GM19397 (cell line): ENCODE data around the gene CD1D.
A peak's percentile ranks its signal among the peaks of the same experiment; 100 is the strongest.
"Not testable (repeated sequence)": the region's sequence is repeated elsewhere in the genome, so short reads cannot be mapped to it uniquely, and the experiment has no call there.

ENCODE experiments used
- ATAC-seq: cut with Tn5 transposase; IDR thresholded peaks from one replicate; pipeline ENCODE4 v1.9.1; 2021; ENCODE audit warnings: mild to moderate bottlenecking, moderate library complexity; ENCODE audit not compliant: unreplicated experiment

Gene CD1D

DNA sequence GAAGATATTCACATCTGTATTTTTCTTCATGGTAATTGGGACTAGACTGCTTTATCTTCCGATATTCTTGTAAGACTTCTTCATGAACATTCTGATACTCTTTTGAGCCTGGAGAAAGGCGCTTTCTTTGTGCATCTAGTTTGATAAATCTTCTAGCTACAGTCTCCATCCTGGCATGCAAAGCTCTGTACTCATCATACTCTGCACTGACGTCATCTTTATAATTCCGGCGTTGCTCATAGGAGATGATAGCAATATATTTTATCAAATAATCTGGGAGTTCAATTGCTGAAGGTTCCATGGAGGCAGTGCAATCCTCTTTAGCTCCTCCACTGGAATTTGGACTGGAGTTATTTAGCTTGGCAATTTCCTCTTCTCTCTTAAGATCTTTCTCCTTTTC lies 4.8 kb upstream of the CD1D start:
- ATAC-seq = not testable (repeated sequence)

DNA sequence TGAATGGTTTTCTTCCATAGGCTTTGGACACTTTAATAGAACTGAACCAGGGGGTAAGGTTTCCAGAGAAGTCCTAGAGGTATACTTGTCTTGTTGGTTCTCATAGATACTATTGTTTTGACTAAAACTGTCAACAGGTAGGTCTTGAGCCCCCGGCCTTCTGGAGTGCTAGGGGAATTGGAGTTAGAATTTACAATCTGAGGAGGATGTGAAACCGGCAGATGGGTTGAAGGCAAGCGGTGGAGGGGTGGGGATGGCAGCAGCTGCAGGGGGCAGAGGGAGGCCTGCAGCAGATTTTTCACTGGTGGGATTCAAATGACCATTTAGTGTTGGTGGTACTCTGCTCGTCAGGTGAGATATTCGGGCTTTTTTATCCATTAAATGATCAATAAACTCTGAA lies 4.3 kb upstream of the CD1D start:
- ATAC-seq = no peak

DNA sequence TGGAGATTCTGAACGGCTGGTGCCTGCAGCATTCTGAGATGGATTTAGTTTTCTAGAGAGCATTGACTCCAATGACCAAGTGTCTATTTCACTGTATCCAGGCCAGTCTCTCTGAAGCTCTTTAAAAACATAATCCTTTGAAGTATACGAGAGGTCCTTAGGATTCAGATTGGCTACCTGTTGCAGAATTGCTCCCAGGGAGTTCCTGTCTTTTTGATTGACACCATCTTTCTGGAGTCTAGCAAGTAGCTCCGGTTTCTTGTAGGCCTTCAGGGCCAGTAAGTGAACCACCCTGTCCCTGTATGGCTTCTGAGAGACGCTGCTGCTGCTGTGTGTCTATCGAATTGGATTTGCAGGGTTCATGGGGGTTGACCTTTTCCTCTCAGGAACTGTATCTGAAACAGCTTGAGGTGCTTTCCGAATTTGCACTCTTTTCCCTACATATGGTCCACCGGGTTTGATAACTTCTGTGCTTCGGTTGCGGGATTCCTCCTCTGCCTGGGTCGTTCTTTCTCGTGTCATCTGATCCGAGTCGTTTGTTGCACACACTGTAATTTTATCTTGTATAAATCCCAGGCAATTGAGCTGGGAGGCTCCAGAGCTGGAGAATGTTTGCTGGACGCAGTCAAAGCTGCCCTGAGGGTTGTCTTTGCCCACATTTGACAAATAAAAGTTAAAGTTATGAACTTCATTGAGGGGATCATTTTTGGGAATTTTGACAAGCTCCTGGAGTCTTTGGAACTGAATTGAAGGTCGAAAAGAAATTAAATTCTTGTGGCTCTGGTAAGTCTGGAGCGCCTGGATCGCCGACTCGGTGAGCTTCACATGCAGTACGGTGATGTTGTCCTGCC lies 3.6 kb upstream of the CD1D start:
- not testable (repeated sequence) for ATAC-seq

DNA sequence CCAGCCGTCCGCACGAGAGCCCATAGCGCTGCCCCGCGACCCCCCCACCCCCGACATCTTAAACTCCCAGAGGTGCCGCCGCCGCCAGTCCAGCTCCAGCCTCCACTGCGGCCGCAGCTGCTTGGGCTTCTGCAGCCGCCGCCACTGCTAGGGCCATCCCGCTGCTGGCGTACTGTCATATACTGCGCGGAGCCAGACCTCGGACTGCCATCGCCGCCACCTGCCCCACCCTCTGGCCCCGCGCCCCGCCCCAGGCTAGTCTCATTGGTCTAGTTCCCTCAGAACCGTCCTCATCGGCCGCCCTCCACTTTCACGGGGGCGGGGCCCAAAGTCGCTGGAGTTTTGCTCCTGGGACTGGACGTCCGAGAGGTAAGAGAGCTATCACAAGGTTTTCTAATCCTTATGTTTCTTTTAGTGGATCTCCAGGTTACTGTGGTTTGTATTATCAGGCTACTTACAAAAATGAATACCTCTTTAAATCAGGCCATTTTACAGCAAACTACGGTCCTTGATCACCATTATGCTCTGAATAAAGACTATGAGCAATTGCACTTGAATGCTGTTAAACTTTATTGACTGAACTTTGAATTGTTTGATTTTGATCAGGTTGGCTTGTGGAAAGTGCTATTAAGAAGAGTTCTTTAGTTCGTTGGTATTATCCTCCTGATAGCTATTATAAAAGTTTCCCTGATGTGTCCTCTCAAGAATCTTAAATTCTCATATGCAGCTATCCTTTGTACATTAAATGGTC lies 2.8 kb upstream of the CD1D start:
- ATAC-seq = no peak

DNA sequence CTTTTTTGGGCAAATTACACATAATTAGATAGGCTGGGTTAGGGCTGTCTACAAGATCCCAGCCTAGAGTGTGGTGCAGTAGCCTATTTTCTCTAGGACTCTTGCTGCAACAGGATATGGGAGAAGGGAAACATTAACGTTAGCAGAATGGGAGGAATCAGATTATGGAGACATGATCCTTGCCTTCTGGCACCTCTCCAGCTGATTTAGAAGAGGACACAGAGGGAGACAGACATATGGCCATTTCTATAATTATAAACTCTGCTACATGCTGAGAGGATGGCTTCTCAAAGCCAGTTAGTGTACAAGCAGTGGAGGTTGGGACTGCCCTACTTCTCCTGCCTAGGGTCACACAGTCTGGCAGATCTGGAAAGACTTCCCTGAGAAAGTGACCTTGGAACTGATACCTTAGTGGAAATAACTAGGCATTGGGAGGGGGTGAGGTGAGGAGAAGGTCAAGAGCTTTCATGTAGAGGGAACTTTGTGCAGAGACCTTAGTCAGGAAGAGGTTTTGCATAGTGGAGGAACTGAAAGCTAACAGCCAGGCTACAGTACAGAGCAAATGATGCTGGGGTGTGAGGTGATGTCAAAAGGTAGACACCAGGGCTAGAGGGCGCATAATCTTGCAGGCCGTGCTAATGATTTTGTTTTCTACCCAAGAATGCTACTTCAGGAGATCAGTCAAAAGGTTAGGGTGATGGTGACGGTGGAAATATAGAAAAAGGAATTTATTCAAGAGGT lies 1.2 kb upstream of the CD1D start:
- ATAC-seq = peak; percentile 87

DNA sequence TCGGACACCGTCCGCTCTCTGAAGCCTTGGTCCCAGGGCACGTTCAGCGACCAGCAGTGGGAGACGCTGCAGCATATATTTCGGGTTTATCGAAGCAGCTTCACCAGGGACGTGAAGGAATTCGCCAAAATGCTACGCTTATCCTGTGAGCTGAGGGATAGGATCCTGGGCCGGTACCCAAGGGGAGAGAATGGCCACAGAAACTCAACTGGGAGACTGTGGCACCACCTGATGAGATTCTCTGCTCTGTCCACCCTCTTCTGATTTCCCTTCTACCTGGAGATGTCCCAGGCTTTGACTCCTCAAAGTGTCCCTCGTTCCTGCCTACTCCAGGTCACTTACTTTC lies 855 bp downstream of the CD1D start:
- ATAC-seq = no peak

DNA sequence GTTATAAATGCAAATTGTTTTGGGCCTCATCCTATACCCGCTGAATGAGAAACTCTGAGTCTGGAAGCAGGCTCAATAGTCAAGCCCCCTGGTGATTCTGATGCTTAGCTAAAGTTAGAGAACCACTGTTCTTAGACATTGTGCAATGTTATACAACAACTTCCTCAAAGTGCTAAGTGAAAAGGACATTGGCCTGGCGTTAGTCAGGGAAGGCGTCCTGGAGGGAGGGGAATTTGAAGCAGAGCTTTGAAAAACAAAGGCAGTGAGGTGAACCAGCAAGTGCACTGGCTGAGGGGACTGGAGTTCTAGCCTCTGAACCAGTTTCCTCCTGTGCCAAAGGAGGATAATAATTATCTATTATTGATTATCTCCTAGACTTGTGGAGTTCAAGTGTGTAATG lies 5.1 kb downstream of the CD1D start:
- ATAC-seq = no peak

DNA sequence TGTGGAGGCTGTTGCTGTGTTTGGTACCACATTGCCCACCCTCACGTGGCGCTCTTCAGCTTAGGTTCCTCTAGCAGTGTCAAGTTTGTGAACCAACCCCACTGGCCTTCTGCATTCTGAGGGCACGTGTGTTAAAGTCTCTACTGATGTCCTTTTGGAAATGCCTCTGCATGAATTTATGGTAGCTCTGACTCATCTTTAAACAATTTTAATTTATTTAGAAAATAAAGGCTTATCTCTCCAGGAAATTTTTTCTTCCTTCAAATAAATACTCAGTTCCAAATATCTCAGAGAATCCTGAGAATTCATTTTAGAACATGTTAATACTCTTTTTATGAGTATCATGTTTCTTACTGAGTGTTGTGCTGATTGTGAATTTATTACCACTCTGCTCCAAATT lies 5.5 kb downstream of the CD1D start:
- no peak for ATAC-seq

DNA sequence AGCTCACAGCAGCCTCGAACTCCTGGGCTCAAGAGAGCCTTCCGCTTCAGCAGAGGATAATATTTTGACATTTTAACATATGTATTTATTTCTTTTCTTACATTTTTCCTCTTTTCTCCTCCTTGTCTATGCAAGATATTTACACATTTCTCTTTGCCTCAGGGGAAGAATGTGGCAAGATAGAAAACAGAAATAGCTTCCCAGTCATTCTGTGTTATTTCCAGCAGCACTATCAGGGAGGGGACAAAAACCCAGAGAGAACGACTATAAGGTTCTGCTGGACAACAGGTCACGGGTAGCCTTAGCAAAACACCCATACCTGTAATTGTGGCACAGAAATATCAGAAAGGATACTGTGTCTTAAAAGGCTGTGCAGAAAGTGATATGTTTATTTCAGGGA lies 7.9 kb downstream of the CD1D start:
- ATAC-seq = no peak

DNA sequence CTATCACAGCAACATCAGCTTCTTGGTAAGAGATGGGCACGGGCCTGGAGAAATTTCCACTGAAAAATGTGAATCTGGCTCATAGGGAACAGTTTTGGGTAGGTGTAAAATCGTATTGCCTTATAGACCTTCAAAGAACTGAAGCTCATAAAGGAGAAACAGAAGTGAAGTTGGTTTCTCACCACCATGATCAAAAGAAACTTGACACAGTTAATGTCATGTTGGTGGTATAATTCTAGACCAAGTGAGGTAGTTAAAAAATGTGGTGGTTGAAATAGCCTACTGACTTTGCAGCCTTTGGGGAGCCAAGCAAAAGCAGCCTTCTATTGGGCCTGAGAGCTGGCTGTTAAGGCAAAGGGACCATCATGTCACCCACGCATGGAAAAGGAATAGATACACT lies 8.9 kb downstream of the CD1D start:
- ATAC-seq = no peak

DNA sequence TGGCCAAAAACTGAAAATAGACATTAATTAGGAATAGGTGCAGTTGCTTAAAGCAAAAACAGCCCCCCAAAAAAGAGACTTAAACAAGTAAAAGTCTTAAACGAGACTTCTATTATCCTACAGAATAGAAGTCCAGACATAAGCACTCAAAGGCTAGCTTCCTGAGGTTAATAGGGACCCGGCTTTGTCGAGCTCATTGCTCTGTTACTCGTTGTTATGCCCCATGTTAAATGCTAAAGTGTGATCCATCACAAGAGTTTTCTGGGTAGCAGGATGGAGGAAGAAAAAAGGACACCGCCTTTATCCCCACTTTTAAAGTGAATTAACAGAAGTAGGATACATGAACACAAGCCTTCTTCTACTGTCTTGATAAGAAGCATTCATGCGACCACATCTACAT lies 10.6 kb downstream of the CD1D start:
- ATAC-seq = no peak

DNA sequence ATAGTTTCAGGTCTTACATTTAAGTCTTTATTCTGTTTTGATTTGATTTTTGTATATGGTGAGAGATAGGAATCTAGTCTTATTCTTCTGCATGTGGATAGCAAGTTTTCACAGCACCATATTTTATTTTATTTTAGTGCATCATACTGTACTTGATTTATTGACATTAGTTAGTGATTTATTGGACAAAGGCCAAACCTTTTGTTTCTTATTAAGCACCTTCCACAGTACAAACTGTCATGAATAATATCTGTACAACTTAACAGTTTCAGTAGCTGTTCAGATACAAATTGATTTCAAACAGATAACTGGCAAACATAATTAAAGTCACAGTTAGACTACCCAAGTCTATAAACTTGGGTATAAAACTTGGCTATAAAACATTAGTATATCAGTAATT lies 15.8 kb downstream of the CD1D start:
- ATAC-seq = no peak

DNA sequence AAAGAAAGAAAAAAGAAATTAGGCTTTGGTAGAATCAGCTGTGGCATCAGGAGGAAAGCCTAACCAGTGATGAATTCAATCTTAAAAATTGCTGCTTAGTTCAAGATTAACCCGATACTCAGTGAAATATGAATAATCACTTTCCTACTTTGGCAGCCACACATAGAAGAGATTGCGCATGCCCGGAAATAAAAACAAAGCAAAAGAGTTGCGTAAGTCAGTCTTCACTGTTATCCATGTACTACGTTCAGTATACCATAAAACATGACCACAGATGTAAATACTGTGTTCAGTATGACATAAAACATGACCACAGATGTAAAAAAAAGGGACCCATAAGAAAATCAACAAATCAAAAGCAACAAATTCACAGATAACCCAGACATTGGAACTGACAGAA lies 19.2 kb downstream of the CD1D start:
- no peak for ATAC-seq

DNA sequence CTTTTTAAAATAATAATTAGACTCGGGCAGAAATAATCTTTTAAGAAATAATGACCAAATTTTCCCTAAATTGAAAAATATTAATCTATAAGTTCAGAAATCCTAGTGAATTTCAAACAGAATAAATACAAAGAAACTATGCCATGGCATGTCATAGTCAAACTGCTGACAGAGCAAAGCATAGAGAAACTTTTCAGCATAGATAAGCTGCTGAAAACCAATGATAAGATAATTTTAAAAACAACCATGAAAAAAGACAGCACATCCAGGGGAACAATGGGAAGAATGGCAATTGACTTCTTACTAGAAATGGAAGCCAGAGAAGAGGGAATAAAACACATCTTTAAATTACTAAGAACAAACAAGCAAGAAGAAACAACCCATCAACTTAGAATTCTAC lies 19.8 kb downstream of the CD1D start:
- ATAC-seq = no peak

DNA sequence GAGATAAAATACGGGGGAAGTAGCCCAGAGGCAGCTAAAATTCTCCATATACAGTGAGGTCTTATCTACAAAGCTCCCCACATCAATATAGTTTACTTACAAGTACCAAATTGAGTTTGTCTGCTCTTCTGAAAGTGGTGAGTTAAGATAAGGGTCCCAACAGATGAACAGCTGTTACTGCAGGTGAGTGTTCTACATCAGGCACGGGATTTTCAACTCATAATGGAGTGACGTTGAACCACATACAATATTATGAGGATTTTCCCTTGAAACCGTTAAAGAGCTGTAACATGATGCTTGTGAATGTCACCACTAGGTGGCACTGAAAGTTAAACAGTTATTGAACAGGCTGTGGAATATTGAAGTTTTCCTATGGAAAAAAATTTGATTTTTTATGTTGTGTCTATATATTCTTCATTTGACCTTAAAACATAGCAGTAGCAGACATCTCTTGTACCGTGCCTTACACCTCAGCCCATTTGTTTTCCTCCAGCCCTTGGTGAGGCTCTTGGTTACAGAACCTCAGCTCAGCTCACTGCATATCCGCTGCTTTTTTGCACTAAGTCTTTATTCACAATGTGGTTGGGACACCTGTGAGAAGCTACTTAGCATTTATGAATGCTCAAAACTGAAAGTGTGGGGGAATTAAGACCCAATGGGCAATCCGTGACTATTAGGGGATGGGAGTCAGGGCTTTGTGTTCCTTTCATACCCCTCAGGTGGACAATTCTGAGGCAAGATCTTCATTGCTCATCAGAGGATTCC lies 23.2 kb downstream of the CD1D start:
- ATAC-seq = peak; percentile 53

DNA sequence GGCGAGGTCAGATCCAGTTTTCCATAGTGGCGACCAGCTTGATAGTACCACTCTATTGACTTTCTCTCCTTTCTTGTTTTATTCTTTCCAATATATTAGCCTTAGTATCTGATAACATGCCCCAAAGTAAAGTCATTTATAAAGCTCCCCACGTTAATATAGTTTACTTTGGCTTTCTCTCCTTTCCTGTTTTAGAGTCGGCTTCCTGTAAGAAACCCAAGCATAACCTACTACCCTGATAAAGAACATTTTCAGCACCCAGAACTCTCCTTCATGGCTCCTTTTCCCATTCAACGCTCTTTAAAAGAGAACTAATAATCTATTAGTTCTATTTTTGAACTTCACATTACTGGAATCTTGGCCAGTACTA lies 23.7 kb downstream of the CD1D start:
- no peak for ATAC-seq

DNA sequence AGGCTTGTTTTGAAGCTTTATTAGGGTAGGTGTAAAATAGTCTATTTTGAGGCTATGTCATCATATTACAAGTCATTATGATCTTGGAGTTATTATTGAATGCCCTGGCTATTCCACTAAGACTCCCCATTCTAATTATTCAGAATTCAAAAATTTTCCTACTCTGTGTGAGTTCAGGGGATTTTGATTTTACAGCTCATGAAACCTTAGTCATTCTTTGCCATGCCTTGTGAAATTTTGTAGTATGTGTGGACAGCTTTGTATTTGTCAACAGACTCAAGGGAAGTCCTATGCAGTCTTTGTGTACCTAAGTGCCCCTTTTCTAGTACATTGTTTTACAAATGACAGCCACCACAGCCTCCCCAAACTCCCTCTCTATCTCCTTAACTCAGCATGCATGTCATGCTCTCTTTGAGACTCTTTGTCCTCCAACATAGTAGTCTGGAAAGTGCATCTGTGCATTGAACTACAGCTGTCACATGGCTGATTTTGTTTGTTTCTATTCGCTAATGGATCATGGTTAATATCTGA lies 28.0 kb downstream of the CD1D start:
- no peak for ATAC-seq

DNA sequence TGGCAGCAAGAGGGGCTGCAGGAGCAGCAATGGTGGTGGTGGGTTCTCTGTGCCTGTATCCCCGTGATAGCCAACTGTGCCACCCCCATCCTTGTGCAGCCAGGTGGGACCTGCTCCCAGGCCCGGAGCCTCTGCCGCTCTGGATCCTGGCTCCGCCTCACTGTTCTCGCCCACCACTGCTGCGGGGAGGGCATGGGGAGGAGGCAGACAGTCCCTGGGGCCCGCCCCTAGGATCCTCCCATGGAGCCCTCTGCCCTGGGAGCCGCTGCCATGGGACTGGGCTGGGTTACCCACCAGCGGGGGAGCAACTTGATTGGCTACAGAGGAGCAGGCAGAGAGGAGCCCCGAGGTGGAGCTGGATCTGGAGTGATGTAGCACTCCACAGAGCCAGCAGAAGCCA lies 31.6 kb downstream of the CD1D start:
- ATAC-seq = no peak

DNA sequence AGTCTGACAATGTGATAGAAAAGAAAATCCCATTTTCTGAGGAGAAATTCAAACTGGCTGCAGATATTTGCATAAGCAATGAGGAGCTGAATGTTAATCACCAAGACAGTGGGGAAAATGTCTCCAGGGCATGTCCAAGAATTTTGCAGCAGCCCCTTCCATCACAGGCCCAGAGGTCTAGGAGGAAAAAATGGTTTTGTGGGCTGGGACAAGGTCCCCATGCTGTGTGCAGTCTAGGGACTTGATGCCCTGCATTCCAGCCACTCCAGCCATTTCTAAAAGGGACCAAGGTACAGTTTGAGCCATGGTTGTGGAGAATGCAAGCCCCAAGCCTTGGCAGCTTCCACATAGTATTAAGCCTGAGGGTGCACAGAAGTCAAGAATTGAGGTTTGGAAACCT lies 42.8 kb downstream of the CD1D start:
- ATAC-seq = not testable (repeated sequence)

DNA sequence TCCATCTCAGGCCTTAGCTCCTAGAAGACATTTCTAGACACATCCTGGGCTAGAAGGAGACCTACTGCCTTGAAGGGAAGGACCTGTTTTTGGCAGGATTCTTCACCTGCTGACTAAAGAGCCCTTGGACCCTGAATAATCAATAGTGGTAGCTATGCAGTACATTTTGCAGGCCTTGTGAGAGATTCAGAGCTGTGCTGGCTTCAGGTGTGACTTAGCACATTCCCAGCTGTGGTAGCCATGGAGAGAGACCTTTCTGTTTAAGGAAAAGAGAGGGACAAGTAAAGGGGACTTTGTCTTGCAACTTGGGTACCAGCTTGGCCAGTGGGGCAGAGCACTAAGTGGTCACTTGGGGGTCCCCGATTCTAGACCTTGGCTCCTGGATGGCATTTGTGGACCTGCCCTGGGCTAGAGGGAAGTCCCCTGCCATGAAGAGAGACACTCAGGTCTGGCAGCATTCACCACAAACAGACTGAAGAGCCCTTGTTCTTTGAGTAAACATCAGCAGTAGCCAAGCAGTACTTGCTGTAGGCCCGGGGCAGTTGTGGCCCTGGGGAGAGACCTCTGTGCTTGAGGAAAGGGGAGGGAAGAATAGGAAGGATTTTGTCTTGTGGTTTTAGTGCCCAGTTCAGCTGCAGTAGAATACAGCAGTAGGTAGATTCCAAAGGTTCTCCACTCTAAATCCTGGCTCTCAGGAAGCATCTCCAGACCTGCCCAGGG lies 47.4 kb downstream of the CD1D start:
- no peak for ATAC-seq
